Measurements from ENCODE around the gene IL36A.

The IL36A gene

DNA sequence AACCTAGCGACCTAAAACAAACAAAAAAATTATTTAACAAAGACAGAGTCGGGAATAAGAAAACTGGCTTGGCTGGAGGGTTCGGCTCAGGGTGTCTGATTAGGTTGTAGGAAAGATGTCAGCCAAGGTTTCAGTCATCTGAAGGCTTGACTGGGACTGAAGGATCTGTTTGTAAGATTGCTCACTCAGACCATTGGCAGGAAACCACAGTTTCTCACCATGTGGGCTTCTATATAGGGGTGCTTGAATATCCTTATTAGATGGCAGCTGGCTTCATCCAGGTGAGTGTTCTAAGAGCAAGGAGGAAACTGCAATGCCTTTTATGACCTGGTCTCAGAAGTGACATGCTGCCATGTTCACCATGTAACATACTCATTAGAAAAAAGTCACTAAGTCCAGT lies 48.4 kb downstream of the IL36A start:
- H3K36me3 ChIP-seq (ENCODE audit: control insufficient read depth, insufficient read depth, low read length) = no peaks in the 10 kb centered on the region
- H3K9me3 ChIP-seq (ENCODE audit: control insufficient read depth, insufficient read depth, low read length) = peaks cover 2% of the 10 kb centered on the region
- H3K27me3 ChIP-seq (ENCODE audit: control insufficient read depth, insufficient read depth, low read length) = peaks cover under 1% of the 10 kb centered on the region
- H3K9ac ChIP-seq (ENCODE audit: low read depth, low read length) = no peak overlapping the region
- H3K4me1 ChIP-seq (ENCODE audit: control insufficient read depth, insufficient read depth, low read length) = no peaks in the 10 kb centered on the region
- no peak overlapping the region for H3K4me3 ChIP-seq (ENCODE audit: low read depth, low read length)

DNA sequence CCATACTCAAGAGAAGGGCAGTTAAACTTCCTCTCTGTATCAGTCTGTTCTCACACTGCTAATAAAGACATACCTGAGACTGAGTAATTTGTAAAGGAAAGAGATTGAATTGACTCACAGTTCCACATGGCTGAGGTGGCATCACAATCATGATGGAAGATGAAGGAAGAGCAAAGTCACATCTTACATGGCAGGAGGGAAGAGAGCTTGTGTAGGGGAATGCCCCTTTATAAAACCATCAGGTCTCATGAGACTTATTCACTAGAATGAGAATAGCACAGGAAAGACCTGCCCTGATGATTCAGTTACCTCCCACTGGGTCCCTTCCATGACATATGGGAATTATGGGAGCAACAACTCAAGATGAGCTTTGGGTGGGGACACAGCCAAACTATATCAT lies 48.8 kb downstream of the IL36A start:
- Histone ChIP-seq H3K4me3 (ENCODE audit: low read depth, low read length) (no peak overlapping the region), H3K27me3 (ENCODE audit: control insufficient read depth, insufficient read depth, low read length) (peaks cover 2% of the 10 kb centered on the region), H3K9me3 (ENCODE audit: control insufficient read depth, insufficient read depth, low read length) (peaks cover 2% of the 10 kb centered on the region), H3K36me3 (ENCODE audit: control insufficient read depth, insufficient read depth, low read length) (no peaks in the 10 kb centered on the region), H3K4me1 (ENCODE audit: control insufficient read depth, insufficient read depth, low read length) (no peaks in the 10 kb centered on the region), H3K9ac (ENCODE audit: low read depth, low read length) (no peak overlapping the region)

- H3K4me1 ChIP-seq (ENCODE audit: control insufficient read depth, insufficient read depth, low read length) = no peaks in the 10 kb centered on the region
- no peak overlapping the region for H3K9ac ChIP-seq (ENCODE audit: low read depth, low read length)
- H3K9me3 ChIP-seq (ENCODE audit: control insufficient read depth, insufficient read depth, low read length) = no peaks in the 10 kb centered on the region
- H3K4me3 ChIP-seq (ENCODE audit: low read depth, low read length) = no peak overlapping the region
- no peaks in the 10 kb centered on the region for H3K36me3 ChIP-seq (ENCODE audit: control insufficient read depth, insufficient read depth, low read length)
- peaks cover 11% of the 10 kb centered on the region for H3K27me3 ChIP-seq (ENCODE audit: control insufficient read depth, insufficient read depth, low read length)
Measured at GRCh38 chr2:113056521-113056920, 51.3 kb downstream of the IL36A start.

- H3K4me1 ChIP-seq (ENCODE audit: control insufficient read depth, insufficient read depth, low read length) = no peaks in the 10 kb centered on the region
- no peaks in the 10 kb centered on the region for H3K9me3 ChIP-seq (ENCODE audit: control insufficient read depth, insufficient read depth, low read length)
- H3K27me3 ChIP-seq (ENCODE audit: control insufficient read depth, insufficient read depth, low read length) = peaks cover 12% of the 10 kb centered on the region
- H3K4me3 ChIP-seq (ENCODE audit: low read depth, low read length) = no peak overlapping the region
- H3K9ac ChIP-seq (ENCODE audit: low read depth, low read length) = no peak overlapping the region
- H3K36me3 ChIP-seq (ENCODE audit: control insufficient read depth, insufficient read depth, low read length) = no peaks in the 10 kb centered on the region
Measured at GRCh38 chr2:113057117-113057516, 51.9 kb downstream of the IL36A start.

All from iPS-15b (cell line).